Bronchial epithelial cell (primary cell): ENCODE results near the gene GNA14. TPM values are rescaled to one million over a fixed set of nuclear protein-coding genes. Genes with fewer than 3 reads are reported as not detected.
"Not testable (repeated sequence)": the region's sequence is repeated elsewhere in the genome, so short reads cannot be mapped to it uniquely, and the experiment has no call there.

Experiments
- DNase-seq: peaks from one replicate; pipeline ENCODE4 v3.0.0-alpha.2; 2010; ENCODE audit warnings: low read depth
- FAIRE-seq: peaks from 2 replicates; lab custom pipeline; 2011; peaks lifted over from hg19 to GRCh38; lab: Jason Lieb, UNC
- H3K27me3 ChIP-seq: 2 replicates; pipeline ENCODE4 v1.5.1; 2011; ENCODE audit warnings: low read length; ENCODE audit not compliant: control insufficient read depth, insufficient read depth
- H3K36me3 ChIP-seq: 2 replicates; pipeline ENCODE4 v1.5.1; 2011; ENCODE audit warnings: low read length; ENCODE audit not compliant: control insufficient read depth, insufficient read depth
- H3K4me3 ChIP-seq: 2 replicates; pipeline ENCODE4 v1.5.1; 2011; ENCODE audit warnings: mild to moderate bottlenecking, low read depth, low read length, control low read depth
- CTCF ChIP-seq: IDR thresholded peaks from 2 replicates; pipeline ENCODE4 v1.5.1; 2011; ENCODE audit warnings: mild to moderate bottlenecking, moderate library complexity, low read length, control low read depth, inconsistent platforms; ENCODE audit not compliant: insufficient read depth, severe bottlenecking
- total RNA-seq: library from RNA; depleted of rRNA; stranded (reverse); fragments of >200 nt; gene quantifications from 2 replicates; pipeline ENCODE4 v1.2.1, GENCODE V29; 2014

GNA14 gene
- total RNA-seq, 1 donor from 2014 or later = not detected

- TF ChIP-seq CTCF = no peak
- no peak overlapping the region for H3K4me3 ChIP-seq
- no peaks in the 10 kb centered on the region for H3K27me3 ChIP-seq
- no peak for FAIRE-seq
- no peaks in the 10 kb centered on the region for H3K36me3 ChIP-seq
- peak; percentile 43 for DNase-seq
These were observed 245.8 kb downstream of the GNA14 start for GRCh38 chr9:77402286-77402685.

- DNase-seq = no peak
- Histone ChIP-seq H3K36me3 (no peaks in the 10 kb centered on the region), H3K4me3 (no peak overlapping the region), H3K27me3 (no peaks in the 10 kb centered on the region)
- TF ChIP-seq CTCF = no peak
- no peak for FAIRE-seq
These were observed 248.2 kb downstream of the GNA14 start for GRCh38 chr9:77399964-77400363.

GRCh38 chr9:77398581-77398980, 249.5 kb downstream of the GNA14 start:
- H3K36me3 ChIP-seq, FAIRE-seq, DNase-seq, H3K4me3 ChIP-seq, H3K27me3 ChIP-seq: not testable (repeated sequence)

GRCh38 chr9:77392328-77392727, 255.8 kb downstream of the GNA14 start:
- FAIRE-seq = no peak
- TF ChIP-seq CTCF = no peak

GRCh38 chr9:77391834-77392233, 256.3 kb downstream of the GNA14 start:
- no peak overlapping the region for H3K4me3 ChIP-seq
- FAIRE-seq (no peak), DNase-seq (no peak)
- H3K36me3 ChIP-seq = no peaks in the 10 kb centered on the region
- no peaks in the 10 kb centered on the region for H3K27me3 ChIP-seq
- TF ChIP-seq CTCF = no peak

More at GRCh38 chr9:77392328-77392727, 255.8 kb downstream of the GNA14 start:
- Histone ChIP-seq H3K36me3 (no peaks in the 10 kb centered on the region), H3K27me3 (no peaks in the 10 kb centered on the region), H3K4me3 (no peak overlapping the region)
- no peak for DNase-seq

GRCh38 chr9:77386187-77386586, 261.9 kb downstream of the GNA14 start:
- no peaks in the 10 kb centered on the region for H3K27me3 ChIP-seq
- no peak for FAIRE-seq
- no peak for TF ChIP-seq CTCF
- H3K4me3 ChIP-seq = no peak overlapping the region
- H3K36me3 ChIP-seq = no peaks in the 10 kb centered on the region
- DNase-seq = no peak
